Ovary (tissue), 9 donors: Measurements from ENCODE around the gene NUDT4. TPM values are rescaled to one million over a fixed set of nuclear protein-coding genes. Genes with fewer than 3 reads are reported as not detected.
"Not testable (repeated sequence)": the region's sequence is repeated elsewhere in the genome, so short reads cannot be mapped to it uniquely, and the experiment has no call there.

Experiments
- DNase-seq, 5 donors: peaks; one replicate each; pipeline ENCODE4 v3.0.0-alpha.2; 2019 to 2020
- H3K27ac ChIP-seq, 2 donors: fragments of 200-600 bp; one replicate each; pipeline versions ENCODE4 v1.5.1 to v1.8.0; 2019 to 2022
- H3K27me3 ChIP-seq: fragments of 200-600 bp; one replicate; pipeline ENCODE4 v1.8.0; 2022
- H3K36me3 ChIP-seq: fragments of 200-600 bp; sonication (generic); one replicate; pipeline ENCODE4 v1.5.1; 2019
- H3K4me1 ChIP-seq: one replicate; pipeline ENCODE4 v1.8.1; 2013; ENCODE audit warnings: mild to moderate bottlenecking, moderate library complexity; ENCODE audit not compliant: insufficient read depth
- H3K4me3 ChIP-seq: fragments of 200-600 bp; sonication (generic); one replicate; pipeline ENCODE4 v1.5.1; 2017
- H3K9me3 ChIP-seq, 2 donors: fragments of 200-600 bp in 1 of 2; sonication (generic) in 1 of 2; one replicate each; pipeline versions ENCODE4 v1.5.1 to v1.8.1; 2013 to 2019; ENCODE audit warnings: mild to moderate bottlenecking in 1 of 2, moderate library complexity in 1 of 2
- CTCF ChIP-seq, 3 donors: fragments of 450-650 bp in 2 of 3; fragments of 200-600 bp in 1 of 3; IDR thresholded peaks; one replicate each; pipeline versions ENCODE4 v1.5.1 to v1.8.0; 2016 to 2022; ENCODE audit warnings: antibody characterized with exemption in 3 of 3, mild to moderate bottlenecking in 1 of 3
- EP300 ChIP-seq: sonication (generic); formaldehyde crosslinking; IDR thresholded peaks from one replicate; pipeline ENCODE4 v1.6.1; 2017; ENCODE audit warnings: antibody characterized with exemption
- POLR2A ChIP-seq: fragments of 450-650 bp; IDR thresholded peaks from one replicate; pipeline ENCODE4 v1.6.1; 2017; ENCODE audit warnings: antibody characterized with exemption, mild to moderate bottlenecking, moderate library complexity
- WGBS, 3 donors: extraction: QIAGEN DNeasy Blood & Tissue Kit in 1 of 3; methylation state at CpG; one replicate each; pipeline versions ENCODE4 v1.1.5 to v1.1.7; 2013 to 2017; 5-methylcytosine and 5-hydroxymethylcytosine counted together
- intact Hi-C, 4 donors: fragments of 100-400 bp; cut with DNase I; formaldehyde crosslinking; loops; one replicate each; pipeline versions ENCODE4 v1.11.0 to v1.15.1; 2022 to 2023
- polyA plus RNA-seq, 2 donors: library from polyadenylated mRNA; stranded (reverse); fragments of 200-250 nt in 1 of 2; fragments of 350-450 nt in 1 of 2; fragmentation: Illumina TruSeq in 1 of 2; extraction: RNeasy Lipid Tissue Mini Kit (QIAGEN cat#74804) in 1 of 2; gene quantifications; one replicate each; pipeline ENCODE4 v1.2.3, GENCODE V29; 2013 to 2014
- total RNA-seq, 7 donors: library from RNA; depleted of rRNA in 2 of 7; stranded (reverse); fragments of >200 nt in 2 of 7; fragmentation: NEBNext Ultra II Directional in 3 of 7; extraction: Animal tissue kit (Norgen Biotek cat#: 25700) in 3 of 7; gene quantifications; one replicate each; pipeline versions ENCODE4 v1.1.0 to v1.2.4, GENCODE V29; 2016 to 2023
- donor health status: DM: no; HTN: no; CAD: no; lungs with moderate emphysema.
- donor health status: DM: no; HTN: no; CAD: no.
- donor health status: Bipolar disorder and iron deficiency.
- donor health status: DM: yes; HTN: yes; CAD: no.
- donor health status: DM: no; HTN: no; CAD: no.
- donor health status: DM: yes; HTN: yes; CAD: no.

NUDT4 gene
- total and polyA plus RNA-seq, 9 donors: 102 to 185 (median 141) TPM

DNA sequence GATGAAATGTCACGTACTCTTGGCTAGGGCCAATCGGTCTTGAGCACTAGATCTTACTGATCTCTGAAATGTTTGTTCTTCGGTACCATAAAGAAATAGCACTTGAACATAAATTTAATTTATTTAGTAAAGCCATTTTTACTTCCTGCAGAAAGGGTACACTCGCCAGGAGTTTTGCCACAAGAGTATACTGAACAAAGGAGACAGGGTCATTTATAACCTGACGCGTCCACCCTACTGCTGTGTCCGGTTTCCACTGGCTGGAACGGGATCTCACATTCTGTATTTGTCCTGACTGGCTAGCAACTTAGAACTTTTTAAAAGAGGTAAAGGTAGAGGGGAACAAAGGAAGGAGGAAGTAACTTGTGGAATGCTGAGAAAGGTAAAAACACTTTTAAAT lies 34.7 kb downstream of the NUDT4 start:
- H3K36me3 ChIP-seq, H3K9me3 ChIP-seq, DNase-seq, H3K27ac ChIP-seq, H3K4me1 ChIP-seq, H3K27me3 ChIP-seq, H3K4me3 ChIP-seq: not testable (repeated sequence)
- 90 to 97% (median 96%) methylated on average over 8 of the region's 8 CpGs for WGBS, 3 donors
- intact Hi-C loops: loop anchor here in 1 of 4 donors (10.0 kb wide), 1 partner anchor 428 kb away; no protein-coding TSS in a partner anchor

DNA sequence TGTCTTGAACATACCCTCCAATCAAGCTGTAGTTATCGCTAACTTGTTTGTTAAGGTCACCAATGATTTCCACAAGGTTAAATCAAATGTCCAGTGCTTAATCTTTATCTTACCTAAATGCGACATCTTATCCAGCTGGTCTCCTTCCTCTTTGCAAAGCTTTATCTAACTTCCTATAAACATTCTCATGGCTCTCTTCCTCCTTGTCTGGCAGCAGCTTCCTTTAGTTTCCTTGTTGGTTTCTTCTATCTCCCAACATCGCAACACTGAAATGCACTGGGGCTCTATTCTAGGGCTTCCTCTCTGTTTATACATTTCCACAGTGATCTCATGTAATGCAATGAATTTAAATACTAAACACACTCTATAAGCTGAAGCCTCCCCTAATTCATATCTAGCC lies 35.3 kb downstream of the NUDT4 start:
- Histone ChIP-seq H3K36me3 (no peaks in the 10 kb centered on the region), H3K4me3 (no peak overlapping the region), H3K4me1 (peaks cover 12% of the 10 kb centered on the region), H3K27me3 (no peaks in the 10 kb centered on the region), H3K9me3 (no peaks in the 10 kb centered on the region), H3K27ac (no peak overlapping the region)
- TF ChIP-seq POLR2A (no peak), EP300 (no peak), CTCF (IDR thresholded peaks at IDR 0.05) (no peak)
- DNase-seq: no peak
- intact Hi-C loops: loop anchor here in 1 of 4 donors (10.0 kb wide), 1 partner anchor 428 kb away; no protein-coding TSS in a partner anchor
- 62 to 80% (median 76%) methylated on average over 3 of the region's 3 CpGs for WGBS, 3 donors

DNA sequence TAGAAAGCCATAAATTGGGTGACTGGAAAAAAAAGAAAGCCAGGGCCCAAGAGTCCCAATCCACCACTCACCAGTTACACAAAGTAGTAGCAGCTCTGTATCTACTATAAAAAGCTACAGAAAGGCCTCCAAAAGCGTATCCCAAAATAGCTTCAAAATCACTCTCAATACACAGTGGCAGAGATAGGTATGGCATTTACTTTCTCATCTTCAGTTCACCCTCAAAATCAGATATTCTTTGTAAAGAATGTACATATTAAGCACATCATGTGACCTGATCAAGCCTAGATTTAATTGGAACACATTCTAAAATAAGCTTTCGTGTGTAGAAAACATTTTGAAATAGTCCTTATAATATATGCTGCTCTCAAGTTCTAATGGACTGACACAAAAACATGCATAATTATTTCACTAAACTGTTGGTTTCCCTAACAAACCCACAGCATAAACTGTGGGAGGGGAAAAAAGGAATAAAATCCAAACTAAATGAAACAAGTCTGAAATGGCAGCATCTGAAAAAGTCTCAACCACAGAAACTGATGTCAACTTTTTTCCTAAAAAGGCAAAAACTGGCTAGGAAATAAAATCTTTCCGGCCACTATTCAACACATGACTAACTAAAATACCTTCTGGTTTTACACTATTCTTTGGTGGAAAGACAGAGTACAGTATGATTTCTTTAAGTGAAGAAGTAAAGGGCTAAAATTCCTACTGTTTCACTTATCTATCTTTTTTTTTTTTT lies 38.2 kb downstream of the NUDT4 start:
- no peak overlapping the region for H3K4me3 ChIP-seq
- intact Hi-C loops: loop anchor here in 2 of 4 donors (5.0 to 10.0 kb wide), 2 partner anchors 429 to 431 kb away; no protein-coding TSS in a partner anchor
- no peaks in the 10 kb centered on the region for H3K36me3 ChIP-seq
- H3K9me3 ChIP-seq: no peaks in the 10 kb centered on the region
- no peak for DNase-seq
- no peak for TF ChIP-seq POLR2A
- TF ChIP-seq CTCF (IDR thresholded peaks at IDR 0.05): no peak
- TF ChIP-seq EP300: no peak
- H3K4me1 ChIP-seq: peaks cover 13% of the 10 kb centered on the region
- no peaks in the 10 kb centered on the region for H3K27me3 ChIP-seq
- WGBS, 3 donors: 47 to 59% (median 47%) methylated on average over 3 of the region's 3 CpGs
- H3K27ac ChIP-seq: no peak overlapping the region

- TF ChIP-seq POLR2A (no peak), CTCF (IDR thresholded peaks at IDR 0.05) (no peak), EP300 (no peak)
- H3K27ac ChIP-seq: no peak overlapping the region
- H3K9me3 ChIP-seq: no peaks in the 10 kb centered on the region
- no peaks in the 10 kb centered on the region for H3K27me3 ChIP-seq
- no peak for DNase-seq
- WGBS, 3 donors: 70 to 77% (median 72%) methylated on average over 4 of the region's 4 CpGs
- peaks cover 11% of the 10 kb centered on the region for H3K4me1 ChIP-seq
- no peaks in the 10 kb centered on the region for H3K36me3 ChIP-seq
- no peak overlapping the region for H3K4me3 ChIP-seq
- intact Hi-C loops: loop anchor here in 2 of 4 donors (5.0 to 10.0 kb wide), 2 partner anchors 431 to 433 kb away; no protein-coding TSS in a partner anchor
Measured at GRCh38 chr12:93417967-93418480, 40.3 kb downstream of the NUDT4 start.
